Right ventricle myocardium inferior (tissue), 1 donor: ENCODE results near the gene GPRC5B. TPM values are rescaled to one million over a fixed set of nuclear protein-coding genes. Genes with fewer than 3 reads are reported as not detected.

Source experiments
- ATAC-seq: fragments of 200-7000 bp; cut with Tn5 transposase; one replicate; pipeline ENCODE4 v1.9.1; 2020; ENCODE audit warnings: mild to moderate bottlenecking, moderate library complexity
- DNase-seq: peaks from one replicate; pipeline ENCODE4 v3.0.0; 2021; ENCODE audit errors: missing footprints
- intact Hi-C: fragments of 100-400 bp; cut with DNase I; formaldehyde crosslinking; loops from one replicate; pipeline ENCODE4 v1.11.0; 2022
- total RNA-seq: library from RNA; stranded (reverse); fragmentation: NEBNext Ultra II Directional; extraction: Animal tissue kit (Norgen Biotek cat#: 25700); gene quantifications from one replicate; pipeline ENCODE4 v1.2.1, GENCODE V29; 2021
- donor health status: DM: no; HTN: yes; CAD: no; lungs with severe emphysema.

GPRC5B gene
- total RNA-seq, 1 donor from 2014 or later, result 90.0 TPM

GRCh38 chr16:19833176-19833575 is 51.5 kb downstream of the GPRC5B start:
- DNase-seq (no peak), ATAC-seq (no peak)
- intact Hi-C loops, result no loop called here

GRCh38 chr16:19831678-19832077 is 53.0 kb downstream of the GPRC5B start:
- DNase-seq, result no peak
- ATAC-seq, result peak; percentile 81
- intact Hi-C loops, result no loop called here

DNA sequence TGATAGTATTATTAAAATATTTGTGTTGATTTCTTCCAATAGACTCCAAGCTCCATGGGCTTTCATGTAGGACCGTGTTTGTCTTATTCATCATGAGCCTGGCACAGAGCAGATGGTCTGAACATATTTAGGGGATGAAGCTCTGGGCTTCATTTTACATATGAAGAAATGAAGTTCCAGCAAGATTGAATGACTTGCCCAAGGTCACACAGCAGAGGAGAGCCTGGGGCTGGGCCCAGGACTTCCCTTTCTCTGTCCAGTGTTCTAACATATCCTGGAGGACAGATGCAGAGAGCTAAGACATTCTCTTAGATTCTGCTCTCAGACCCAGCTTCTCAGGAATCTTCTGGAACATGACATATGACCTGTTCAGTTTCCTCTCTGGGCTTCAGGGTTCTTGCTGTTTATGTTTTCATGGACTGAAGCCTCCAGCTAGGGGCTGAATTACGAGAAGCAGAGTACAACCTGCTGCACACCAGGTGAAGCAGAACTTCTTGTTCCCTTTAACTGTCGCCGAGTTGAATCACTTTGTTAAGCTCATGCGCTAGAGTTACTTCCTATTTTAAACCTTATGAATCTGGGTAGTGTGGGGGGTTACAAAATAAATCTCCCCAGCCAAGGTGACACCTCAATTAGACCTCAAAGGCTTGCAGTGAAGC is 53.6 kb downstream of the GPRC5B start:
- intact Hi-C loops, result no loop called here
- DNase-seq, result no peak
- peak; percentile 45 for ATAC-seq

GRCh38 chr16:19829844-19830692 is 54.6 kb downstream of the GPRC5B start:
- ATAC-seq (no peak), DNase-seq (no peak)
- intact Hi-C loops, result no loop called here

DNA sequence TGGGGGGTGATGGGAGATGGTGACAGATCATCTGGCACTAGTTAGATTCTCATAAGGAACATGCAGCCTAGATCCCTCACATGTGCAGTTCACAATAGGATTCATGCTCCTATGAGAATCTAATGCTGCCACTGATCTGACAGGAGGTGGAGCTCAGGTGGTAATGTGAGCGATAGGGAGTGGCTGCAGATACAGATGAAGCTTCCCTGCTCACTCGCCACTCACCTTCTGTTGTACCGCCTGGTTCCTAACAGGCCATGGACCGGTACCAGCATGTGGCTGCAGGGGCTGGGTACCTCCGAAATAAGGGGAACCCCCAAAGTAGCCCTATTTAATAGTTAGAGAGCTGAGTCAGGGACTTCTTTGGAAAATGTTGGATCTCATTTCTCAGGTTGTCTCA is 60.4 kb downstream of the GPRC5B start:
- DNase-seq (no peak), ATAC-seq (no peak)
- intact Hi-C loops, result no loop called here

- intact Hi-C loops, result no loop called here
- ATAC-seq (no peak), DNase-seq (no peak)
These were observed 61.3 kb downstream of the GPRC5B start for GRCh38 chr16:19823322-19823721.

GRCh38 chr16:19822533-19822932 is 62.1 kb downstream of the GPRC5B start:
- no peak for ATAC-seq
- intact Hi-C loops, result no loop called here
- no peak for DNase-seq

DNA sequence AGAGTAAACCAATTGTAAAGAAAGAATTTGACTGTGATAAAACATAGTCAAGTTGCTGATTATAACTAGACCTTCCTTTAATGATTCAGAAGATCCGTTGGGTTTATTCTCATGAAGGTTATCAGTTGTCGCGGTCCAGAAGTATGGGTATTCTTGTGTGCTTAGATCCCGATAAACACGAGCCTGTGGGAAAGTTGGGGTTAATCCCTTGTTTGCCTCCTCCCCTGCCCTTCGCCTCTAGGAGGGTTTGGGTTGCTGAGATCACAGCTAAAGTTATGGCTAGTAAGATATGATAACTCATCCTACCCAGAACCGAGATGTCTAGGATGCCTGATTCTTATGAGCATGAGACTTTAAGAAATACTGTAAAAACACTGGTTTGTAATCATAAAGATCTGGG is 66.8 kb downstream of the GPRC5B start:
- intact Hi-C loops, result no loop called here
- ATAC-seq (no peak), DNase-seq (no peak)

DNA sequence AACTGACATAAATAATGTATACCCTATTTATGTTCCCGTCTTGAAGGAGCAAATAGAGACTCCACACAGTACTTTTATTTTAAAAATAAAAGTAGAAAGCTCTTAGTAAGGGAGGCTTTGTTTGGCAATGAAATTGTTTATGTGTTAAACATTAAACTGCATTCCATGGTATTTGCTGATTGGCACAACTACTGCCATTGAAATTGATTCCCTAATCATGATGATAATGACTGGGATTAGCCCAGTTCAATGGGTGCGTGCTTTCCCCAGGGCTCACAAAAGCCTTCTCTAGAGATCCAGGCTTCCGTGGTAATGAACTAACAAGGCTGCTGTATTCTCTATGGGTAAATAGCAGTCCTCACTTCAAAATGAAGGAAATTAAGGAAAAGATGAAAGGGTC is 67.5 kb downstream of the GPRC5B start:
- DNase-seq (no peak), ATAC-seq (no peak)
- intact Hi-C loops, result no loop called here

DNA sequence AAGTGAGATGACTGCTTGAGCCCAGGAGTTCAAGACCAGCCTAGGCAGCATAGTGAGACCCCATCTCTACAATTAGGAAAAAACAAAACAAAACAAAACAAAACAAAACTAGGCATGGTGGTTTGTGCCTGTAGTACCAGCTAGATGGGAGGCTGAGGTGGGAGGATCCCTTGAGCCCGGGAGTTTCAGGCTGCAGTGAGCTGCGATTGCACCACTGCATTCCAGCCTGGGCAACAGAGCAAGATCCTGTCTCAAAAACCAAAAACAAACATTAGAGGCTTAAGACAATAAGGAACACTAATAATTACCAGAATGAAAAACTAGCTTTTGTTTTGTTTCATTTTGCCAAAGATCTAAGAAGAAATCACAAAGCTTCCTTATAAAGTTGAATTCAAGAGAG is 69.2 kb downstream of the GPRC5B start:
- intact Hi-C loops, result no loop called here
- ATAC-seq (no peak), DNase-seq (no peak)

- DNase-seq (no peak), ATAC-seq (no peak)
- intact Hi-C loops, result no loop called here
These were observed 71.7 kb downstream of the GPRC5B start for GRCh38 chr16:19812986-19813385.

DNA sequence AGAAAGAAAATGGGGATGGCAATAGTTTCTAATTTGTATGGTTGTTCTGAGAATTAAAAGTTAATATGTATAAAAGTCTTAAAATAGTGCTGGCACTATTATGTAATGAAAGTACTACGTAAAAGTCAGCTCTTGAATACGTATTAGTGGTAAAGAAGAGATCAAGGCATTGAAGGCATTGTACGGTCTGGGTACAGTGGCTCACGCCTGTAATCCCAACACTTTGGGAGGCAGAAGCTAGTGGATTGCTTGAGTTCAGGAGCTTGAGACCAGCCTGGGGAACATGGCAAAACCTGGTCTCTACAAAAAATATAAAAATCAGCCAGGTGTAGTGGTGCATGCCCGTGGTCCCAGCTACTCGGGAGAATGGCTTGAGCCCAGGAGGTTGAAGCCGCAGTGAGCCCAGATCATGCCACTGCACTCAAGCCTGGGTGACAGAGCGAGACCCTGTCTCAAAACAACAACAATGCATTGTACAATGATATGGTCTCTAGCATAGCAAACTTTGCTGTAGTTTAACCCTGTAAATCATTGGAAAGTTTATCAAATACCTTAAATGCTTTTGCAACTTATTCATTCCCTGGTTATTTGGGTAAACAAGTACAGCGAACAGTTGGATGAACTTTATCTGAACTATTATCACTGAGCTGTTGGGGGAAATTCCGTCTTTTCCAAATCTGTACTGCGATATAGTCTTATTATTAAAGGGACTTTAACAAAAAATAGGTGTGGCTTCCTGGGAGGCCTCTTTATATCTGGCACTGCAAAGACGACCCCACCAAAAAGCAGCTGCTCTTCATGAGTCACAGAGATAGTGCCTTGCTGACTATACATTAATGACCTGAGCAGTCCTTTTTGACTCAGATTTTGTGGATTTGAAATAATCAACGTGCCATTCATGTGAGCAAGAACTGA is 73.6 kb downstream of the GPRC5B start:
- no peak for ATAC-seq
- intact Hi-C loops, result no loop called here
- no peak for DNase-seq

DNA sequence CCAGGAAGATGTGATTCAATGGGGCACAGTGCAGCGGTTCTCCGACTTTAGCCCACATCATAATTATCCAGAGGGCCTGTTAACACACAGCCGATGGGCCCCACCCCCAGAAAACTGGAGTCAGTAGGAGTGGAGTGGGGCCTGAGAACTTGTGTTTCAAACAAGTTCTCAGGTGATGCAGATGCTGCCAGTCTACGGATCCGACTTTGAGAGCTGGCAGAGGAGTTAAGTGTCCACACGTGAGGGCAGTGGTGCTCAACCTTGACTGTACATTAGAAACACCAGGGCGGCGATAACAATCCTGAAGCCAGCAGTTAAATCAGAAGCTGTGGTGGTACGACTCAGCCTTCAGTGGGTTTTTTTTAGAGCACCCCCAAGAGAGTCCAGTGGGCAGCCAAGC is 75.0 kb downstream of the GPRC5B start:
- no peak for ATAC-seq
- intact Hi-C loops, result loop anchor here (5.0 to 10.0 kb wide), 2 partner anchors 47 to 95 kb away; partner anchors contain the start of genes IQCK and KNOP1
- no peak for DNase-seq

- DNase-seq, result no peak
- intact Hi-C loops, result loop anchor here (5.0 to 10.0 kb wide), 2 partner anchors 47 to 94 kb away; partner anchors contain the start of genes IQCK and KNOP1
- no peak for ATAC-seq
These were observed 75.5 kb downstream of the GPRC5B start for GRCh38 chr16:19809121-19809635.

DNA sequence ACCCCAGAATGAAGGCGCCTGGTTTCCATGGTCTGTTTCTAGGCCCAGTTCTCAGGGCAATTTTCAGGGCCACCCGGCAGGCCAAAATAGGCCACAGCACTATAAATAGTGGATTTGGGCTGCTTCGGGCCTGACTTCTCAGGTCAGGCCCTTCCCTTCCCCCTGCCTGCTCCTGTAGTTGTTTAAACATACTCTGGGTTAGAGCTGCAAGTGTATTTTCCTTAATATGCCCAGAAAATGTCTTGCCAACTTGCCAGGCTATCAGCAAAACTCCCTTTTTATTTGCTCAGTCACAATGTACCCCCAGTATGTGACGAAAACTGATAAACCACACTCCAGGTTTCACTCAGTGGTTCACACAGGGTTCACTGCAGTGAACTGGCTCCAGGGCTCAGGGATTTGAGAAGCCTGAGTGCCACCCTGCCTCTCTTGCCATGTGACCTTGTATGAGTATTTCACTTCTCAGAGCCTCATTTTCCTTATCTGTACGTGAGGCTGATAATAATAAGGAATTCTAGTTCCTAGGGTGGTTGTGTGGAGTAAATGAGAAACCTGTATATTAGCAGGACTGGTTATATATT is 76.5 kb downstream of the GPRC5B start:
- ATAC-seq, result peak; percentile 68
- no peak for DNase-seq
- intact Hi-C loops, result loop anchor here (5.0 to 10.0 kb wide), 2 partner anchors 46 to 93 kb away; partner anchors contain the start of genes IQCK and KNOP1
